HG03103 (cell line): ENCODE results near the gene RIN3.

Experiments used
- ATAC-seq: cut with Tn5 transposase; IDR thresholded peaks from one replicate; pipeline ENCODE4 v1.9.1; 2021; ENCODE audit warnings: low read depth; ENCODE audit not compliant: unreplicated experiment

RIN3 gene, protein sequence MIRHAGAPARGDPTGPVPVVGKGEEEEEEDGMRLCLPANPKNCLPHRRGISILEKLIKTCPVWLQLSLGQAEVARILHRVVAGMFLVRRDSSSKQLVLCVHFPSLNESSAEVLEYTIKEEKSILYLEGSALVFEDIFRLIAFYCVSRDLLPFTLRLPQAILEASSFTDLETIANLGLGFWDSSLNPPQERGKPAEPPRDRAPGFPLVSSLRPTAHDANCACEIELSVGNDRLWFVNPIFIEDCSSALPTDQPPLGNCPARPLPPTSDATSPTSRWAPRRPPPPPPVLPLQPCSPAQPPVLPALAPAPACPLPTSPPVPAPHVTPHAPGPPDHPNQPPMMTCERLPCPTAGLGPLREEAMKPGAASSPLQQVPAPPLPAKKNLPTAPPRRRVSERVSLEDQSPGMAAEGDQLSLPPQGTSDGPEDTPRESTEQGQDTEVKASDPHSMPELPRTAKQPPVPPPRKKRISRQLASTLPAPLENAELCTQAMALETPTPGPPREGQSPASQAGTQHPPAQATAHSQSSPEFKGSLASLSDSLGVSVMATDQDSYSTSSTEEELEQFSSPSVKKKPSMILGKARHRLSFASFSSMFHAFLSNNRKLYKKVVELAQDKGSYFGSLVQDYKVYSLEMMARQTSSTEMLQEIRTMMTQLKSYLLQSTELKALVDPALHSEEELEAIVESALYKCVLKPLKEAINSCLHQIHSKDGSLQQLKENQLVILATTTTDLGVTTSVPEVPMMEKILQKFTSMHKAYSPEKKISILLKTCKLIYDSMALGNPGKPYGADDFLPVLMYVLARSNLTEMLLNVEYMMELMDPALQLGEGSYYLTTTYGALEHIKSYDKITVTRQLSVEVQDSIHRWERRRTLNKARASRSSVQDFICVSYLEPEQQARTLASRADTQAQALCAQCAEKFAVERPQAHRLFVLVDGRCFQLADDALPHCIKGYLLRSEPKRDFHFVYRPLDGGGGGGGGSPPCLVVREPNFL

DNA sequence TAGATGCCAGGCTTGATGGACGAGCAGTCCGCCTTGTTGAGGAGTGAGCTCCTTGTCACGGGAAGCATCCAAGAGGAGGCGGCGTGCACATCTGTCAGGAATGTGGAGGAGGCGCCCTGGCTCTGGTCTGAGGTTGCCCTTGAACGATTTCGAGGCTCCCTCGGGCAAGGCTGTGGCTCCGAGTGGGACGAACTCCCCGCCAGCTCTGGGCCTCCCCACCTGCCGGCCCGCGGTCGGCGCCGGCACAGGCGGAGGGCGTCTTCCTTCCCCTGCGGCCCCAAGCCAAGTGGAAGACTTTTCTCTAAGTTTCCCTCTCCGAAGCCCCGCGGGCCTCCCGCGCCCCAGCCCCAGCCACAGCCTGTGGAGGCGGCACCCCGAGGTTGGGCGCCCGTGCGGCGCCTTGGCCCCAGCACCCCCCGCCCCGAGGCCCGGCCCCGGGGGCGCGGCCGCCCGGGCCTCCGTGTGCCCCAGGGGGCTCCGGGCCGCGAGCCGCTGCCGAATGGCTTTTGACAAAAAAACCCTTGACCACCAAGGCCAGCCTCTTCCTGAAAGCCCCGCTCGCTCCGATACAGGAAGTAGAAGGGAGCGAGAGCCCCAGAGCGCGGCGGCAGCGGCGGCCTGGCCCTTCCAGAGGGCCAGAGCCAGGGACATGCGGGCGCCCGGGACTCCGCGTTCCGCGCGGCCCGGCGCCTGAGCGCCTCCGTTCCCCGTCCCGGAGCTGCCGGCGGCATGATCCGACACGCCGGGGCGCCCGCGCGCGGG, at the start of gene RIN3:
Gene RIN3 (plus strand): TSS at position 578 of the 762 bp plus-strand sequence. CDS start 152 bp downstream, at position 730.
- ATAC-seq, result no peak

- ATAC-seq, result no peak
These were observed 49.4 kb upstream of the RIN3 start for GRCh38 chr14:92464156-92464555.

DNA sequence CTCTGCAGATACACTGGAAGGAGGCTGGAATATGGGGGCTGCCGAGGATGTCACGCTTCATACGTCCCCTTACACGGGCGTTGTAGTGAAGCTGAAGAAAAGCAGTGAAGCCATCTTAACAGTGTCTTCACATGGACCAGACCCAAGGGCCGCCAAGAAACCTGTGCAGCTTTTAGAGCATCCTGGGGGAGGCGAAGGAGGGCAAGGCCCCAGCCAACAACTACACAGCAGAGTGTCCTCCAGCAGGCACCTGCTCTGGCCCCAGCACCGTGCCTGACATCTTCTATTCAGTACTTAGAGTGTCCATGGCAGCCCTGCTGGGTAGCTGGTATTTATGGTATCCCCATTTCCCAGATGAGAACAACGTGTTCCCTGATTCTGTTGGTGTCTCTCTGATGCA, 48.9 kb upstream of the RIN3 start:
- ATAC-seq, result no peak

GRCh38 chr14:92465353-92466055, 48.1 kb upstream of the RIN3 start:
- ATAC-seq, result no peak

GRCh38 chr14:92466059-92466458, 47.5 kb upstream of the RIN3 start:
- no peak for ATAC-seq

- no peak for ATAC-seq
These were observed 44.1 kb upstream of the RIN3 start for GRCh38 chr14:92469515-92469914.

GRCh38 chr14:92470215-92470614, 43.4 kb upstream of the RIN3 start:
- ATAC-seq, result no peak

- ATAC-seq, result no peak
These were observed 42.8 kb upstream of the RIN3 start for GRCh38 chr14:92470811-92471210.

GRCh38 chr14:92471919-92472318, 41.7 kb upstream of the RIN3 start:
- no peak for ATAC-seq

DNA sequence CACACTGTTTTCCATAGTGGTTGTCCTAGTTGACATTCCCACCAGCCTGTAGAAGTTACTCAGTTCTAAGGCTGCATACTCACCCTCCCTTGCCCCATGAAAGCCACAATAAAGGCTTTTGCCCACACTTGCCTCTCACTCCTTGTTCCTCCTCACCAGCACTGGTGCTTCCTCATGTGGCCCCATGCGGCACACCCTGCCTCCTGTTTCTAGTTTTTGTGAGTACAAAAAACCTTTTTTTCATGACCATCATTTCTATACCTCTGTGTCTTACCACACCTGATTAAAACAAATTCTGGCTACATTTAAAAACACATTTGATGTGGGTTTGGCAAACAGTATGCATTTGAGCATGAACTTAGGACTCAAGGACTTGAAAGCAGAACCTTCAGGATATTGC, 40.7 kb upstream of the RIN3 start:
- no peak for ATAC-seq

- no peak for ATAC-seq
These were observed 40.2 kb upstream of the RIN3 start for GRCh38 chr14:92473261-92473968.

DNA sequence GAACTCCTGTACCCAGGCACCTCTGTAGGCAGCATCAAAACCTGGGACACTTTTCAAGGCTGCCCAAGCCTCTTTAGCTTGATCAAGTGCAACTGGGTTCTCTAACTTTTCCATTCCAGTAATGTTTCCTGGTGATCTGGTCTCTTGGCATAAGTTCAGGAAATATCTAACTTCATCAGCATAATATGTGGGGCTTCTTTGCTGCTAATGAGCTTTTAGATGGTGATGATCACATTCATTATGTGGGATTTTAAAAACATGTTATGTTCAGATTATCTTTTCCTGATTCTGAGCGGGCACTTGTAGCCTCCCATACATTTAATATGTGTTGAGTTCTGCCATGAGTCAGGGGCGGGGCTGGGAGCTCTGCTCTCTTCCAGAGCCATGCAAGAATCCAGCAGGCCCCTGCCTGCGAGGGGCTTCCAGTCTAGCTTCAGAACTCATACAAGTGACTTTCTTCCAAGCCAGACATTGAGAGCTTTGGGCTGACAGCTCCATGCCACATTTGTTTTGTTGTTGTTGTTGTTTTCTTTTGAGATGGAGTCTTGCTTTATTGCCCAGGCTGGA, 39.5 kb upstream of the RIN3 start:
- ATAC-seq, result no peak

- ATAC-seq, result no peak
These were observed 38.5 kb upstream of the RIN3 start for GRCh38 chr14:92475037-92475436.

GRCh38 chr14:92475451-92476187, 38.0 kb upstream of the RIN3 start:
- ATAC-seq, result no peak

- no peak for ATAC-seq
These were observed 32.7 kb upstream of the RIN3 start for GRCh38 chr14:92480856-92481255.

DNA sequence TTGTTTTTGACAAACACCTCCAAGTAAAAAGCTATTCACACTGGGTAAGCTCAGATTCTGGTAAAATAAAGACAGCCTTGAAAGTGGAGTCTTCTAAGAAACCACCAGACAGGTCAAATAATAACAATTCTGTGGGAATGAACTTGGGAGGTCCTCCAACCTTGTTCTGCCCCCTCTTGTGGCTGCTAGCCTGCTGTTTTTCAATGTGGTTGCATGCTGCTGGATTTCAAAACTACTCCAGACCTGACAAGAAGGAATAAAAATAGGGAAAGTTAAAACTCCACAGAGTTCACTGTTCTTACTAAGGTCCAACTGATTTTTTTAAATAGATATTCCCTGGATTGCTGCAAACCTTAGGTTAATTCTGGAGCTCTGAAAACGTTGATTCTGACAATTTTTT, 32.2 kb upstream of the RIN3 start:
- no peak for ATAC-seq

- ATAC-seq, result no peak
These were observed 31.6 kb upstream of the RIN3 start for GRCh38 chr14:92481811-92482555.
